Subcutaneous abdominal adipose tissue (tissue), 5 donors: ENCODE measurements around the gene GARNL3.

Source experiments
- H3K27ac ChIP-seq: one replicate; pipeline ENCODE4 v1.7.0; 2013; ENCODE audit warnings: low read depth, mild to moderate bottlenecking, inconsistent platforms, low read length, moderate library complexity
- H3K27me3 ChIP-seq, 5 donors: one replicate each; pipeline ENCODE4 v1.7.0; 2013; ENCODE audit warnings: low read length in 5 of 5, inconsistent platforms in 1 of 5; ENCODE audit not compliant: control insufficient read depth in 5 of 5, insufficient read depth in 4 of 5
- H3K36me3 ChIP-seq, 5 donors: one replicate each; pipeline ENCODE4 v1.7.0; 2013; ENCODE audit warnings: low read length in 5 of 5; ENCODE audit not compliant: control insufficient read depth in 5 of 5, insufficient read depth in 5 of 5
- H3K4me1 ChIP-seq, 5 donors: one replicate each; pipeline ENCODE4 v1.7.0; 2013; ENCODE audit warnings: low read length in 5 of 5, mild to moderate bottlenecking in 3 of 5, moderate library complexity in 1 of 5; ENCODE audit not compliant: control insufficient read depth in 5 of 5, insufficient read depth in 5 of 5
- H3K4me3 ChIP-seq, 5 donors: one replicate each; pipeline ENCODE4 v1.7.0; 2013; ENCODE audit warnings: low read length in 5 of 5, low read depth in 1 of 5
- H3K9ac ChIP-seq, 5 donors: one replicate each; pipeline ENCODE4 v1.7.0; 2013; ENCODE audit warnings: low read length in 5 of 5, mild to moderate bottlenecking in 4 of 5, moderate library complexity in 3 of 5
- H3K9me3 ChIP-seq, 5 donors: one replicate each; pipeline ENCODE4 v1.7.0; 2013; ENCODE audit warnings: low read length in 5 of 5; ENCODE audit not compliant: control insufficient read depth in 5 of 5
- donor health status: healthy.
- donor health status: healthy.
- donor health status: healthy.
- donor health status: healthy.
- donor health status: healthy.

The GARNL3 gene

GRCh38 chr9:127264462-127265219 lies at the start of gene GARNL3:
Gene GARNL3 (plus strand): TSS chr9:127264774. CDS start chr9:127264878, 104 bp downstream.
- Histone ChIP-seq H3K4me3 (peak within 1 kb of the TSS in 1 of 5 donors; percentile 1), H3K9ac (no peak within 1 kb of the TSS), H3K27me3 (no peaks in the 10 kb centered on the region), H3K36me3 (no peaks in the 10 kb centered on the region), H3K4me1 (peaks cover 0 to 7% (median 7%) of the 10 kb centered on the region in 5 donors), H3K9me3 (no peaks in the 10 kb centered on the region), H3K27ac (no peak within 1 kb of the TSS)

- H3K27me3 ChIP-seq, result no peaks in the 10 kb centered on the region
- H3K4me1 ChIP-seq, result peaks cover 0 to 7% (median 0%) of the 10 kb centered on the region in 5 donors
- H3K36me3 ChIP-seq, result no peaks in the 10 kb centered on the region
- H3K9ac ChIP-seq, result no peak overlapping the region
- no peak overlapping the region for H3K27ac ChIP-seq
- H3K4me3 ChIP-seq, result no peak overlapping the region
- no peaks in the 10 kb centered on the region for H3K9me3 ChIP-seq
These were observed 49.0 kb upstream of the GARNL3 start for GRCh38 chr9:127215268-127216209.

- Histone ChIP-seq H3K27ac (no peak overlapping the region), H3K36me3 (no peaks in the 10 kb centered on the region), H3K9me3 (no peaks in the 10 kb centered on the region), H3K27me3 (no peaks in the 10 kb centered on the region), H3K4me3 (no peak overlapping the region), H3K4me1 (peaks cover 0 to 7% (median 0%) of the 10 kb centered on the region in 5 donors), H3K9ac (no peak overlapping the region)
These were observed 48.2 kb upstream of the GARNL3 start for GRCh38 chr9:127216210-127216887.

GRCh38 chr9:127216888-127217217 lies 47.7 kb upstream of the GARNL3 start:
- no peak overlapping the region for H3K27ac ChIP-seq
- H3K9ac ChIP-seq, result no peak overlapping the region
- H3K4me3 ChIP-seq, result no peak overlapping the region
- no peaks in the 10 kb centered on the region for H3K9me3 ChIP-seq
- H3K4me1 ChIP-seq, result peaks cover 0 to 7% (median 0%) of the 10 kb centered on the region in 5 donors
- H3K27me3 ChIP-seq, result no peaks in the 10 kb centered on the region
- no peaks in the 10 kb centered on the region for H3K36me3 ChIP-seq

GRCh38 chr9:127218818-127219217 lies 45.8 kb upstream of the GARNL3 start:
- no peaks in the 10 kb centered on the region for H3K9me3 ChIP-seq
- no peak overlapping the region for H3K4me3 ChIP-seq
- no peak overlapping the region for H3K27ac ChIP-seq
- H3K36me3 ChIP-seq, result no peaks in the 10 kb centered on the region
- H3K9ac ChIP-seq, result no peak overlapping the region
- peaks cover 0 to 6% (median 1%) of the 10 kb centered on the region in 5 donors for H3K4me1 ChIP-seq
- H3K27me3 ChIP-seq, result no peaks in the 10 kb centered on the region

GRCh38 chr9:127219520-127219919 lies 45.1 kb upstream of the GARNL3 start:
- no peaks in the 10 kb centered on the region for H3K36me3 ChIP-seq
- no peaks in the 10 kb centered on the region for H3K9me3 ChIP-seq
- H3K4me3 ChIP-seq, result no peak overlapping the region
- peaks cover 0 to 13% (median 8%) of the 10 kb centered on the region in 5 donors for H3K4me1 ChIP-seq
- H3K27ac ChIP-seq, result no peak overlapping the region
- H3K27me3 ChIP-seq, result no peaks in the 10 kb centered on the region
- H3K9ac ChIP-seq, result no peak overlapping the region

GRCh38 chr9:127221695-127222094 lies 42.9 kb upstream of the GARNL3 start:
- Histone ChIP-seq H3K9me3 (no peaks in the 10 kb centered on the region), H3K27me3 (no peaks in the 10 kb centered on the region), H3K36me3 (no peaks in the 10 kb centered on the region), H3K9ac (no peak overlapping the region), H3K27ac (no peak overlapping the region), H3K4me1 (peaks cover 3 to 26% (median 19%) of the 10 kb centered on the region in 5 donors), H3K4me3 (no peak overlapping the region)

- no peaks in the 10 kb centered on the region for H3K27me3 ChIP-seq
These were observed 42.0 kb upstream of the GARNL3 start for GRCh38 chr9:127222388-127223095.

GRCh38 chr9:127223266-127223665 lies 41.3 kb upstream of the GARNL3 start:
- Histone ChIP-seq H3K9me3 (no peaks in the 10 kb centered on the region), H3K4me1 (peaks cover 3 to 26% (median 19%) of the 10 kb centered on the region in 5 donors), H3K27ac (no peak overlapping the region)

More at GRCh38 chr9:127222388-127223095, 42.0 kb upstream of the GARNL3 start:
- Histone ChIP-seq H3K27ac (no peak overlapping the region), H3K4me3 (no peak overlapping the region), H3K4me1 (peaks cover 3 to 26% (median 19%) of the 10 kb centered on the region in 5 donors), H3K9ac (no peak overlapping the region), H3K9me3 (no peaks in the 10 kb centered on the region), H3K36me3 (no peaks in the 10 kb centered on the region)

More at GRCh38 chr9:127223266-127223665, 41.3 kb upstream of the GARNL3 start:
- Histone ChIP-seq H3K4me3 (no peak overlapping the region), H3K27me3 (no peaks in the 10 kb centered on the region), H3K9ac (no peak overlapping the region), H3K36me3 (no peaks in the 10 kb centered on the region)
